A549 (cell line): Measurements from ENCODE around the gene SLC6A7. TPM values are rescaled to one million over a fixed set of nuclear protein-coding genes. Genes with fewer than 3 reads are reported as not detected.

ENCODE experiments used
- ATAC-seq, 2 experiments: fragments of 200-7000 bp in 1 of 2; fragments of >200 bp in 1 of 2; cut with Nextera tagmentation in 1 of 2; cut with Tn5 transposase in 1 of 2; 3 replicates each; pipeline versions ENCODE4 v1.8.0 to v1.9.1; 2018 to 2020; ENCODE audit warnings: mild to moderate bottlenecking in 1 of 2, moderate library complexity in 1 of 2
- CTCF ChIA-PET: fragments of 300-600 bp; sonication (Branson Sonifier 250); formaldehyde crosslinking; extraction: SDS; loops from one replicate; lab custom pipeline; 2021; ENCODE audit warnings: antibody characterized with exemption, inconsistent platforms; lab: Yijun Ruan, JAX
- POLR2A ChIA-PET: fragments of 350-600 bp; formaldehyde crosslinking; extraction: SDS; loops from one replicate; lab custom pipeline; 2021; ENCODE audit warnings: antibody characterized with exemption, inconsistent platforms; lab: Yijun Ruan, JAX
- DNase-seq, 2 experiments: peaks; one replicate each; pipeline versions ENCODE4 v3.0.0 to v3.0.0-alpha.2; 2011 to 2016; ENCODE audit warnings: low read depth in 1 of 2, low spot score in 1 of 2
- FAIRE-seq: peaks from 2 replicates; lab custom pipeline; 2011; peaks lifted over from hg19 to GRCh38; lab: Jason Lieb, UNC
- H3K27ac ChIP-seq, 2 experiments: fragments of >200 bp; sonication (Bioruptor Twin); formaldehyde crosslinking; 3 replicates each; pipeline ENCODE4 v1.5.1; 2016 to 2017
- H3K4me1 ChIP-seq: fragments of >200 bp; sonication (Bioruptor Twin); formaldehyde crosslinking; 3 replicates; pipeline ENCODE4 v1.6.1; 2016
- H3K4me2 ChIP-seq: fragments of >200 bp; sonication (Bioruptor Twin); formaldehyde crosslinking; 3 replicates; pipeline ENCODE4 v1.6.1; 2016
- H3K4me3 ChIP-seq: fragments of >200 bp; sonication (Bioruptor Twin); formaldehyde crosslinking; 3 replicates; pipeline ENCODE4 v1.5.1; 2016
- H3K9me3 ChIP-seq: fragments of >200 bp; sonication (Bioruptor Twin); formaldehyde crosslinking; 3 replicates; pipeline ENCODE4 v1.6.1; 2016
- BHLHE40 ChIP-seq: IDR thresholded peaks from 2 replicates; pipeline ENCODE4 v1.6.1; 2012; ENCODE audit warnings: low read depth, low read length, inconsistent platforms
- CEBPB ChIP-seq, 2 experiments: fragments of >200 bp in 1 of 2; sonication (Bioruptor Twin) in 1 of 2; formaldehyde crosslinking in 1 of 2; IDR thresholded peaks; 2 replicates each; pipeline ENCODE4 v1.6.1; 2012 to 2016
- CTCF ChIP-seq: fragments of >200 bp; sonication (Bioruptor Twin); formaldehyde crosslinking; IDR thresholded peaks from 3 replicates; pipeline ENCODE4 v1.5.1; 2016
- E2F6 ChIP-seq: IDR thresholded peaks from 2 replicates; pipeline ENCODE4 v1.6.1; 2012; ENCODE audit warnings: low read depth, borderline replicate concordance
- ESRRA ChIP-seq: fragments of 150-350 bp; IDR thresholded peaks from 2 replicates; pipeline ENCODE4 v1.6.1; 2014; ENCODE audit warnings: mild to moderate bottlenecking, low read length, borderline replicate concordance
- GATA3 ChIP-seq: IDR thresholded peaks from 2 replicates; pipeline ENCODE4 v1.6.1; 2012; ENCODE audit warnings: borderline replicate concordance
- HDAC2 ChIP-seq: fragments of 200-600 bp; sonication (generic); IDR thresholded peaks from 2 replicates; pipeline ENCODE4 v1.6.1; 2016
- JUN ChIP-seq, 2 experiments: fragments of >200 bp; sonication (Bioruptor Twin); formaldehyde crosslinking; IDR thresholded peaks; 2 replicates in 1 of 2; 3 replicates in 1 of 2; pipeline ENCODE4 v1.6.1; 2016 to 2017
- MAX ChIP-seq: IDR thresholded peaks from 2 replicates; pipeline ENCODE4 v1.6.1; 2012
- MAZ ChIP-seq: fragments of 150-350 bp; IDR thresholded peaks from 2 replicates; pipeline ENCODE4 v1.6.1; 2014; ENCODE audit warnings: antibody characterized with exemption, low read depth, low read length, borderline replicate concordance
- MYC ChIP-seq: IDR thresholded peaks from 2 replicates; pipeline ENCODE4 v1.6.1; 2012; ENCODE audit warnings: mild to moderate bottlenecking, inconsistent platforms, low read length, improper control_type of control experiment, borderline replicate concordance
- NPAS2 ChIP-seq: fragments of 250-450 bp; sonication (Bioruptor Pico); IDR thresholded peaks from 2 replicates; pipeline ENCODE4 v1.8.0; 2022; ENCODE audit warnings: mild to moderate bottlenecking, moderate library complexity, borderline replicate concordance
- NR3C1 ChIP-seq: fragments of >200 bp; sonication (Bioruptor Twin); formaldehyde crosslinking; IDR thresholded peaks from 3 replicates; pipeline ENCODE4 v1.6.1; 2017
- PHF8 ChIP-seq: fragments of 200-600 bp; sonication (generic); IDR thresholded peaks from 2 replicates; pipeline ENCODE4 v1.6.1; 2016; ENCODE audit warnings: low read depth, mild to moderate bottlenecking, antibody characterized with exemption, moderate library complexity, borderline replicate concordance
- POLR2A ChIP-seq: IDR thresholded peaks from 2 replicates; pipeline ENCODE4 v1.6.1; 2012; ENCODE audit warnings: mild to moderate bottlenecking, low read length
- RFX5 ChIP-seq: fragments of 450-650 bp; IDR thresholded peaks from 2 replicates; pipeline ENCODE4 v1.7.1; 2014; ENCODE audit warnings: antibody characterized with exemption, mild to moderate bottlenecking, moderate library complexity
- RNF2 ChIP-seq: fragments of 200-600 bp; sonication (generic); IDR thresholded peaks from 2 replicates; pipeline ENCODE4 v1.6.1; 2016; ENCODE audit warnings: low read depth, mild to moderate bottlenecking, antibody characterized with exemption, moderate library complexity, borderline replicate concordance
- SREBF2 ChIP-seq: fragments of 450-650 bp; IDR thresholded peaks from 2 replicates; pipeline ENCODE4 v1.6.1; 2014; ENCODE audit warnings: mild to moderate bottlenecking, moderate library complexity
- ZC3H11A ChIP-seq: fragments of 450-650 bp; IDR thresholded peaks from 2 replicates; pipeline ENCODE4 v1.6.1; 2014; ENCODE audit warnings: antibody characterized with exemption, mild to moderate bottlenecking
- WGBS: methylation state at CpG from one replicate; pipeline ENCODE4 v1.1.6; 2017; ENCODE audit errors: missing lambda C conversion rate; 5-methylcytosine and 5-hydroxymethylcytosine counted together
- polyA plus RNA-seq, 4 experiments: library from polyadenylated mRNA; depleted of rRNA in 3 of 4; stranded (reverse); fragments of >200 nt; fragmentation: RNase III in 1 of 4; extraction: RNeasy Plus Mini Kit Qiagen cat#74134 plus additional on column Dnase treatment in 1 of 4; gene quantifications; 2 replicates in 3 of 4; 3 replicates in 1 of 4; pipeline ENCODE4 v1.2.3, GENCODE V29; 2011 to 2017
- TF ChIP-seq, protein P1 (sequence below): fragments of 200-600 bp; sonication (generic); IDR thresholded peaks from 2 replicates; pipeline ENCODE4 v1.6.1; 2016; ENCODE audit warnings: antibody characterized with exemption, mild to moderate bottlenecking, moderate library complexity
- TF ChIP-seq, protein P2 (sequence below): IDR thresholded peaks from 2 replicates; pipeline ENCODE4 v1.6.1; 2012
- TF ChIP-seq, protein P3 (sequence below): fragments of 450-650 bp; IDR thresholded peaks from 2 replicates; pipeline ENCODE4 v1.6.1; 2014; ENCODE audit warnings: antibody characterized with exemption

SLC6A7 gene
- polyA plus RNA-seq, 2 of the 4 experiments (the other 2 are of a cell fraction) = not detected

DNA sequence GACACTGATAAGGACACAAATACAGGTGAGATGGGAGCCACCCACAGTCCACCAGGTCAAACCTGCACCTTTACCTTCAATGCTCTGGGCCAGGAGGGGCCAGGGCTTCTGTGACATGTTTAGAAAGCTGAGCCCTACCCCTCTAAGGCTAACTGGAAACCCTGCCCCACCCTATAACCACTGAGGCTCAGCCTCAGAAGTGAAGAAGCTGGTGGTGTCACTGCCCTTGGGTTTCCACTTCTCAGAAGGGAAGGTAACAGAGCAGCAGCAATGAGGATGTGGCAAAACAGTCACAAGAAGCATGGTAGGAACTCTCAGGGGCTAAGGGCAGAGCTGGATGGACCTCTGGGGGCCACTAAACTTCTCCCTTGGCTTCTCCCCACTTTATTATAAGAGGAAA, 40.2 kb upstream of the SLC6A7 start (continued):
- TF ChIP-seq, protein P1, sequence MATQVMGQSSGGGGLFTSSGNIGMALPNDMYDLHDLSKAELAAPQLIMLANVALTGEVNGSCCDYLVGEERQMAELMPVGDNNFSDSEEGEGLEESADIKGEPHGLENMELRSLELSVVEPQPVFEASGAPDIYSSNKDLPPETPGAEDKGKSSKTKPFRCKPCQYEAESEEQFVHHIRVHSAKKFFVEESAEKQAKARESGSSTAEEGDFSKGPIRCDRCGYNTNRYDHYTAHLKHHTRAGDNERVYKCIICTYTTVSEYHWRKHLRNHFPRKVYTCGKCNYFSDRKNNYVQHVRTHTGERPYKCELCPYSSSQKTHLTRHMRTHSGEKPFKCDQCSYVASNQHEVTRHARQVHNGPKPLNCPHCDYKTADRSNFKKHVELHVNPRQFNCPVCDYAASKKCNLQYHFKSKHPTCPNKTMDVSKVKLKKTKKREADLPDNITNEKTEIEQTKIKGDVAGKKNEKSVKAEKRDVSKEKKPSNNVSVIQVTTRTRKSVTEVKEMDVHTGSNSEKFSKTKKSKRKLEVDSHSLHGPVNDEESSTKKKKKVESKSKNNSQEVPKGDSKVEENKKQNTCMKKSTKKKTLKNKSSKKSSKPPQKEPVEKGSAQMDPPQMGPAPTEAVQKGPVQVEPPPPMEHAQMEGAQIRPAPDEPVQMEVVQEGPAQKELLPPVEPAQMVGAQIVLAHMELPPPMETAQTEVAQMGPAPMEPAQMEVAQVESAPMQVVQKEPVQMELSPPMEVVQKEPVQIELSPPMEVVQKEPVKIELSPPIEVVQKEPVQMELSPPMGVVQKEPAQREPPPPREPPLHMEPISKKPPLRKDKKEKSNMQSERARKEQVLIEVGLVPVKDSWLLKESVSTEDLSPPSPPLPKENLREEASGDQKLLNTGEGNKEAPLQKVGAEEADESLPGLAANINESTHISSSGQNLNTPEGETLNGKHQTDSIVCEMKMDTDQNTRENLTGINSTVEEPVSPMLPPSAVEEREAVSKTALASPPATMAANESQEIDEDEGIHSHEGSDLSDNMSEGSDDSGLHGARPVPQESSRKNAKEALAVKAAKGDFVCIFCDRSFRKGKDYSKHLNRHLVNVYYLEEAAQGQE = no peak
- TF ChIP-seq E2F6 = no peak

- H3K4me3 ChIP-seq = no peak overlapping the region
- no peak for FAIRE-seq
These were observed 37.0 kb upstream of the SLC6A7 start for GRCh38 chr5:150152636-150153462.

GRCh38 chr5:150153483-150153882, 36.4 kb upstream of the SLC6A7 start:
- 91% methylated on average over 2 of the region's 2 CpGs for WGBS
- CTCF ChIA-PET = interaction anchor here (0.6 to 1.4 kb wide), 7 partner anchors 13 to 197 kb away, joined by 3 to 4 read pairs (median 3); partner anchors contain the start of gene CDX1
- H3K27ac ChIP-seq = no peak overlapping the region
- POLR2A ChIA-PET = interaction anchor here (0.7 kb wide), 1 partner anchor 10 kb away, joined by 3 read pairs; no protein-coding TSS in a partner anchor
- H3K4me1 ChIP-seq = no peaks in the 10 kb centered on the region
- FAIRE-seq = no peak
- DNase-seq = no peak
- H3K9me3 ChIP-seq = no peaks in the 10 kb centered on the region
- no peak overlapping the region for H3K4me3 ChIP-seq
- H3K4me2 ChIP-seq = no peak overlapping the region
- no peak for ATAC-seq
- no peak for TF ChIP-seq BHLHE40
- no peak for TF ChIP-seq MAX
- TF ChIP-seq, protein P2, sequence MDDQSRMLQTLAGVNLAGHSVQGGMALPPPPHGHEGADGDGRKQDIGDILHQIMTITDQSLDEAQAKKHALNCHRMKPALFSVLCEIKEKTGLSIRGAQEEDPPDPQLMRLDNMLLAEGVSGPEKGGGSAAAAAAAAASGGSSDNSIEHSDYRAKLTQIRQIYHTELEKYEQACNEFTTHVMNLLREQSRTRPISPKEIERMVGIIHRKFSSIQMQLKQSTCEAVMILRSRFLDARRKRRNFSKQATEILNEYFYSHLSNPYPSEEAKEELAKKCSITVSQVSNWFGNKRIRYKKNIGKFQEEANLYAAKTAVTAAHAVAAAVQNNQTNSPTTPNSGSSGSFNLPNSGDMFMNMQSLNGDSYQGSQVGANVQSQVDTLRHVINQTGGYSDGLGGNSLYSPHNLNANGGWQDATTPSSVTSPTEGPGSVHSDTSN = no peak
- no peak for TF ChIP-seq CEBPB (IDR thresholded peaks at IDR 0.05)
- TF ChIP-seq JUN (IDR thresholded peaks at IDR 0.05) = no peak
- TF ChIP-seq MAZ = no peak
- no peak for TF ChIP-seq ZC3H11A
- TF ChIP-seq, protein P3, sequence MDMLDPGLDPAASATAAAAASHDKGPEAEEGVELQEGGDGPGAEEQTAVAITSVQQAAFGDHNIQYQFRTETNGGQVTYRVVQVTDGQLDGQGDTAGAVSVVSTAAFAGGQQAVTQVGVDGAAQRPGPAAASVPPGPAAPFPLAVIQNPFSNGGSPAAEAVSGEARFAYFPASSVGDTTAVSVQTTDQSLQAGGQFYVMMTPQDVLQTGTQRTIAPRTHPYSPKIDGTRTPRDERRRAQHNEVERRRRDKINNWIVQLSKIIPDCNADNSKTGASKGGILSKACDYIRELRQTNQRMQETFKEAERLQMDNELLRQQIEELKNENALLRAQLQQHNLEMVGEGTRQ = no peak
- TF ChIP-seq ESRRA = no peak
- no peak for TF ChIP-seq RNF2
- TF ChIP-seq GATA3 = no peak
- TF ChIP-seq E2F6 = no peak
- no peak for TF ChIP-seq CTCF
- TF ChIP-seq NPAS2 (CRISPR knock-in tag) = no peak
- TF ChIP-seq PHF8 = no peak
- TF ChIP-seq SREBF2 = no peak
- TF ChIP-seq RFX5 = no peak
- no peak for TF ChIP-seq MYC

More at GRCh38 chr5:150152636-150153462, 37.0 kb upstream of the SLC6A7 start:
- ChIA-PET CTCF (interaction anchor here (0.6 to 1.5 kb wide), 5 partner anchors 13 to 198 kb away, joined by 3 to 5 read pairs (median 3); partner anchors contain the start of gene CDX1), POLR2A (interaction anchor here (0.7 kb wide), 1 partner anchor 10 kb away, joined by 3 read pairs; no protein-coding TSS in a partner anchor)
- DNase-seq = no peak
- 57% methylated on average over 9 of the region's 12 CpGs for WGBS
- no peaks in the 10 kb centered on the region for H3K4me1 ChIP-seq
- no peak for ATAC-seq
- TF ChIP-seq MAZ = no peak
- TF ChIP-seq, protein P2 = no peak
- no peak for TF ChIP-seq HDAC2
- no peak for TF ChIP-seq BHLHE40
- TF ChIP-seq POLR2A = no peak
- no peak for TF ChIP-seq NR3C1
- no peak overlapping the region for H3K27ac ChIP-seq
- H3K9me3 ChIP-seq = no peaks in the 10 kb centered on the region
- no peak overlapping the region for H3K4me2 ChIP-seq
